Ovary (tissue), 3 donors: ENCODE data around the gene EXOC6B.

Source experiments
- EP300 ChIP-seq: sonication (generic); formaldehyde crosslinking; IDR thresholded peaks from one replicate; pipeline ENCODE4 v1.6.1; 2017; ENCODE audit warnings: antibody characterized with exemption
- POLR2A ChIP-seq: fragments of 450-650 bp; IDR thresholded peaks from one replicate; pipeline ENCODE4 v1.6.1; 2017; ENCODE audit warnings: antibody characterized with exemption, mild to moderate bottlenecking, moderate library complexity
- TF ChIP-seq, protein P1 (sequence below), 3 donors: fragments of 450-650 bp in 2 of 3; fragments of 200-600 bp in 1 of 3; IDR thresholded peaks; one replicate each; pipeline versions ENCODE4 v1.5.1 to v1.8.0; 2016 to 2022; ENCODE audit warnings: antibody characterized with exemption in 3 of 3, mild to moderate bottlenecking in 1 of 3
- donor health status: DM: no; HTN: no; CAD: no.

DNA sequence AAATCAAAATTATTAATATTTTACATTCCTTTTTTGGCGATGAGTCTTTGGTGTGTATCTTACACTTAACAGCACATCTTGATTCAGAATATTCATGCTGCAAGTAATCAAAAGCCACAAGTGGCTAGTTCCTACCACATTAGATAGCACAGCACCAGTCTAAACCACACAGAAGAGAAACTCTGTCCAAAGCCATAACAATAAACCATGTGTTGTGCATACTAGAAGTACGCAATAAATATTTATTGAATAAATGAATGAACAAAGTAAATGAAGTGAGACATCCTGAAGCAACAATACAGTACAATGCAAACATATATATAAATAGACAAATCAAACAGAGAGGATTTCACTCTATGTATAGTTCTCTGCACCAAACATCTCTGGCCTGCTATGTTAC is 287.3 kb downstream of the EXOC6B start:
- TF ChIP-seq, protein P1, sequence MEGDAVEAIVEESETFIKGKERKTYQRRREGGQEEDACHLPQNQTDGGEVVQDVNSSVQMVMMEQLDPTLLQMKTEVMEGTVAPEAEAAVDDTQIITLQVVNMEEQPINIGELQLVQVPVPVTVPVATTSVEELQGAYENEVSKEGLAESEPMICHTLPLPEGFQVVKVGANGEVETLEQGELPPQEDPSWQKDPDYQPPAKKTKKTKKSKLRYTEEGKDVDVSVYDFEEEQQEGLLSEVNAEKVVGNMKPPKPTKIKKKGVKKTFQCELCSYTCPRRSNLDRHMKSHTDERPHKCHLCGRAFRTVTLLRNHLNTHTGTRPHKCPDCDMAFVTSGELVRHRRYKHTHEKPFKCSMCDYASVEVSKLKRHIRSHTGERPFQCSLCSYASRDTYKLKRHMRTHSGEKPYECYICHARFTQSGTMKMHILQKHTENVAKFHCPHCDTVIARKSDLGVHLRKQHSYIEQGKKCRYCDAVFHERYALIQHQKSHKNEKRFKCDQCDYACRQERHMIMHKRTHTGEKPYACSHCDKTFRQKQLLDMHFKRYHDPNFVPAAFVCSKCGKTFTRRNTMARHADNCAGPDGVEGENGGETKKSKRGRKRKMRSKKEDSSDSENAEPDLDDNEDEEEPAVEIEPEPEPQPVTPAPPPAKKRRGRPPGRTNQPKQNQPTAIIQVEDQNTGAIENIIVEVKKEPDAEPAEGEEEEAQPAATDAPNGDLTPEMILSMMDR (IDR thresholded peaks at IDR 0.05): no peak
- TF ChIP-seq POLR2A (no peak), EP300 (no peak)
